ENCODE measurements around the gene KIAA0319L. TPM values are rescaled to one million over a fixed set of nuclear protein-coding genes. Genes with fewer than 3 reads are reported as not detected.

KIAA0319L gene
- total RNA-seq, 1 experiment from 2014 or later: 46.4 TPM

DNA sequence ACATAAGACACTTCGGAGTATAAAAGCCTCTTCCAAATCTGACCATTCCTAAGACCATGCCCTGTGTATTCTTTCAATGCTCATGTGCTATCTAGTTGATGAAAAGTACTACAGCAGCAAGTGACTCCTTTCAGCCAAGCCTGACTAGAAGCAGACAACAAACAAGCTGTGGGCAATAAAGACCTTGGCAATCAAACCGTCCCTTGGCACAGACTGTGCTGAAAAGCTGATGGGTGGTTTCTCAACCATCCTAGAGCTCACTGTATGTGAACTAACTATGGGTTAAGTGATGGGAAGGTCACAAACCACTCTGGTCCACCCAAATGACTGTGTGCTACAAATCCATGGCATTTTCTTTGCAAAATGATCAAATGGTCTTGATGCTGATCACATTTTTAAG lies 94.0 kb downstream of the KIAA0319L start:
- TF ChIP-seq, protein P1, sequence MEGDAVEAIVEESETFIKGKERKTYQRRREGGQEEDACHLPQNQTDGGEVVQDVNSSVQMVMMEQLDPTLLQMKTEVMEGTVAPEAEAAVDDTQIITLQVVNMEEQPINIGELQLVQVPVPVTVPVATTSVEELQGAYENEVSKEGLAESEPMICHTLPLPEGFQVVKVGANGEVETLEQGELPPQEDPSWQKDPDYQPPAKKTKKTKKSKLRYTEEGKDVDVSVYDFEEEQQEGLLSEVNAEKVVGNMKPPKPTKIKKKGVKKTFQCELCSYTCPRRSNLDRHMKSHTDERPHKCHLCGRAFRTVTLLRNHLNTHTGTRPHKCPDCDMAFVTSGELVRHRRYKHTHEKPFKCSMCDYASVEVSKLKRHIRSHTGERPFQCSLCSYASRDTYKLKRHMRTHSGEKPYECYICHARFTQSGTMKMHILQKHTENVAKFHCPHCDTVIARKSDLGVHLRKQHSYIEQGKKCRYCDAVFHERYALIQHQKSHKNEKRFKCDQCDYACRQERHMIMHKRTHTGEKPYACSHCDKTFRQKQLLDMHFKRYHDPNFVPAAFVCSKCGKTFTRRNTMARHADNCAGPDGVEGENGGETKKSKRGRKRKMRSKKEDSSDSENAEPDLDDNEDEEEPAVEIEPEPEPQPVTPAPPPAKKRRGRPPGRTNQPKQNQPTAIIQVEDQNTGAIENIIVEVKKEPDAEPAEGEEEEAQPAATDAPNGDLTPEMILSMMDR (conservative IDR thresholded peaks at IDR 0.05): no peak
- DNase-seq: no peak
- Histone ChIP-seq H2BK20ac (ENCODE audit: low read depth, low read length, poor library complexity, severe bottlenecking) (no peak overlapping the region), H2BK15ac (ENCODE audit: low read depth, low read length) (no peak overlapping the region), H3K23me2 (ENCODE audit: insufficient read length, low read depth, low read length, poor library complexity, severe bottlenecking) (no peaks in the 10 kb centered on the region), H3K27ac (ENCODE audit: insufficient read length, low read depth, low read length) (no peak overlapping the region), H3K18ac (ENCODE audit: insufficient read length, low read depth, low read length) (no peak overlapping the region), H4K91ac (ENCODE audit: insufficient read length, low read depth, low read length) (no peak overlapping the region), H3K9me3 (ENCODE audit: control insufficient read depth, low read depth, low read length) (peaks cover 12% of the 10 kb centered on the region), H3K23ac (ENCODE audit: insufficient read length, low read depth, low read length) (no peak overlapping the region), H3K79me1 (ENCODE audit: insufficient read depth, low read depth, low read length, poor library complexity, severe bottlenecking) (no peaks in the 10 kb centered on the region), H2AK5ac (ENCODE audit: insufficient read length, low read length) (no peak overlapping the region), H3K56ac (ENCODE audit: insufficient read length, low read depth, low read length) (no peak overlapping the region), H3K4me1 (ENCODE audit: insufficient read depth, low read length) (no peaks in the 10 kb centered on the region), H2BK120ac (ENCODE audit: low read depth, low read length, poor library complexity, severe bottlenecking) (no peak overlapping the region), H4K20me1 (ENCODE audit: control insufficient read depth, insufficient read depth, insufficient read length) (no peaks in the 10 kb centered on the region), H3K14ac (ENCODE audit: insufficient read depth, low read length) (no peak overlapping the region), H3K27me3 (ENCODE audit: insufficient read depth, low read length) (no peaks in the 10 kb centered on the region), H3K9ac (ENCODE audit: extremely low read depth, insufficient read length, low read length) (no peak overlapping the region), H4K5ac (ENCODE audit: insufficient read length, low read depth, low read length) (no peak overlapping the region), H4K8ac (replicated peaks; ENCODE audit: insufficient read length, low read depth, low read length) (no peak overlapping the region), H3K4ac (ENCODE audit: low read depth, low read length) (no peak overlapping the region), H3K79me2 (ENCODE audit: insufficient read depth, low read length) (no peaks in the 10 kb centered on the region), H3K4me2 (ENCODE audit: insufficient read depth, insufficient read length, low read length) (no peak overlapping the region), H3T11ph (ENCODE audit: low read length) (no peak overlapping the region), H2AFZ (ENCODE audit: low read length) (no peak overlapping the region), H2BK5ac (ENCODE audit: insufficient read length, low read length) (no peak overlapping the region), H2BK12ac (ENCODE audit: insufficient read length, low read depth, low read length) (no peak overlapping the region)
- Mint-ChIP-seq H3K36me3 (ENCODE audit: insufficient read depth in 1 of 3, low read depth in 3 of 3) (peaks cover 53 to 77% (median 68%) of the 10 kb centered on the region in 3 experiments), H3K4me3 (no peak overlapping the region), H3K27ac (no peak overlapping the region), H3K9me3 (peaks cover 27 to 29% of the 10 kb centered on the region in 2 experiments), H3K27me3 (ENCODE audit: low read depth) (no peaks in the 10 kb centered on the region), H3K4me1 (no peaks in the 10 kb centered on the region)
- no CpG with 5 or more reads among the region's 2 CpGs for WGBS (ENCODE audit: extremely low coverage, insufficient read length, low lambda C conversion rate)

Data from H9 (cell line).